HPDE6-E6E7 (cell line): ENCODE data around the gene HOMER3.
"Not testable (repeated sequence)": the region's sequence is repeated elsewhere in the genome, so short reads cannot be mapped to it uniquely, and the experiment has no call there.

ENCODE experiments used
- DNase-seq: peaks from one replicate; pipeline ENCODE4 v3.0.0; 2011; ENCODE audit warnings: missing footprints; ENCODE audit errors: extremely low spot score

Gene HOMER3

GRCh38 chr19:18954094-18954493 lies 13.1 kb upstream of the HOMER3 start:
- DNase-seq: no peak

GRCh38 chr19:18952364-18953003 lies 11.5 kb upstream of the HOMER3 start:
- DNase-seq: not testable (repeated sequence)

GRCh38 chr19:18951721-18952281 lies 10.8 kb upstream of the HOMER3 start:
- DNase-seq: peak; percentile 93

- no peak for DNase-seq
Observed at GRCh38 chr19:18949858-18950257, 8.8 kb upstream of the HOMER3 start.

- DNase-seq: no peak
Observed at GRCh38 chr19:18948976-18949356, 7.9 kb upstream of the HOMER3 start.

- DNase-seq: no peak
Observed at GRCh38 chr19:18948075-18948975, 7.3 kb upstream of the HOMER3 start.

GRCh38 chr19:18946918-18947317 lies 5.9 kb upstream of the HOMER3 start:
- no peak for DNase-seq

- DNase-seq: no peak
Observed at GRCh38 chr19:18946335-18946734, 5.3 kb upstream of the HOMER3 start.

GRCh38 chr19:18945297-18945696 lies 4.3 kb upstream of the HOMER3 start:
- DNase-seq: no peak

- no peak for DNase-seq
Observed at GRCh38 chr19:18943465-18943864, 2.4 kb upstream of the HOMER3 start.

- no peak for DNase-seq
Observed at GRCh38 chr19:18942692-18943091, 1.7 kb upstream of the HOMER3 start.

- DNase-seq: no peak
Observed at GRCh38 chr19:18941628-18942354, 774 bp upstream of the HOMER3 start.

- DNase-seq: peak; percentile 72
Observed at GRCh38 chr19:18939922-18940768, 872 bp downstream of the HOMER3 start.

GRCh38 chr19:18939163-18939562 lies 1.9 kb downstream of the HOMER3 start:
- DNase-seq: no peak

GRCh38 chr19:18933297-18933696 lies 7.7 kb downstream of the HOMER3 start:
- DNase-seq: no peak

- DNase-seq: no peak
Observed at GRCh38 chr19:18932216-18932841, 8.7 kb downstream of the HOMER3 start.

GRCh38 chr19:18931316-18932162 lies 9.5 kb downstream of the HOMER3 start:
- DNase-seq: no peak

- DNase-seq: no peak
Observed at GRCh38 chr19:18929311-18929710, 11.7 kb downstream of the HOMER3 start.

- no peak for DNase-seq
Observed at GRCh38 chr19:18928018-18928805, 12.8 kb downstream of the HOMER3 start.
